ENCODE measurements around the gene THAP5. TPM values are rescaled to one million over a fixed set of nuclear protein-coding genes. Genes with fewer than 3 reads are reported as not detected.

THAP5 gene
- total RNA-seq, 1 donor from 2014 or later: 21.4 TPM

GRCh38 chr7:108613147-108613948, 43.8 kb upstream of the THAP5 start:
- H3K36me3 Mint-ChIP-seq (ENCODE audit: insufficient read depth): no peaks in the 10 kb centered on the region
- peak; percentile 86 for TF ChIP-seq CTCF (IDR thresholded peaks at IDR 0.05; ENCODE audit: unreplicated experiment)
- H3K9me3 Mint-ChIP-seq (ENCODE audit: low read depth): no peaks in the 10 kb centered on the region
- H3K27ac Mint-ChIP-seq: no peak overlapping the region
- no peak overlapping the region for H3K4me3 Mint-ChIP-seq (ENCODE audit: low read depth)
- DNase-seq (ENCODE audit: low spot score, unreplicated experiment): no peak
- H3K27me3 Mint-ChIP-seq: peaks cover 38% of the 10 kb centered on the region
- peaks cover 16% of the 10 kb centered on the region for H3K4me1 Mint-ChIP-seq (ENCODE audit: low read depth)

- peaks cover 56% of the 10 kb centered on the region for H3K27me3 Mint-ChIP-seq
- H3K4me1 Mint-ChIP-seq (ENCODE audit: low read depth): peaks cover 16% of the 10 kb centered on the region
- no peaks in the 10 kb centered on the region for H3K9me3 Mint-ChIP-seq (ENCODE audit: low read depth)
- H3K36me3 Mint-ChIP-seq (ENCODE audit: insufficient read depth): no peaks in the 10 kb centered on the region
- no peak for DNase-seq (ENCODE audit: low spot score, unreplicated experiment)
- no peak overlapping the region for H3K27ac Mint-ChIP-seq
- no peak overlapping the region for H3K4me3 Mint-ChIP-seq (ENCODE audit: low read depth)
- TF ChIP-seq CTCF (IDR thresholded peaks at IDR 0.05; ENCODE audit: unreplicated experiment): no peak
These were observed 41.8 kb upstream of the THAP5 start for GRCh38 chr7:108611268-108611667.

- no peak for TF ChIP-seq CTCF (IDR thresholded peaks at IDR 0.05; ENCODE audit: unreplicated experiment)
- peaks cover 72% of the 10 kb centered on the region for H3K27me3 Mint-ChIP-seq
- no peak for DNase-seq (ENCODE audit: low spot score, unreplicated experiment)
- H3K27ac Mint-ChIP-seq: no peak overlapping the region
- no peaks in the 10 kb centered on the region for H3K36me3 Mint-ChIP-seq (ENCODE audit: insufficient read depth)
- H3K4me1 Mint-ChIP-seq (ENCODE audit: low read depth): peaks cover 16% of the 10 kb centered on the region
- H3K4me3 Mint-ChIP-seq (ENCODE audit: low read depth): no peak overlapping the region
- no peaks in the 10 kb centered on the region for H3K9me3 Mint-ChIP-seq (ENCODE audit: low read depth)
These were observed 40.1 kb upstream of the THAP5 start for GRCh38 chr7:108609643-108610042.

- TF ChIP-seq CTCF (IDR thresholded peaks at IDR 0.05; ENCODE audit: unreplicated experiment): no peak
- Mint-ChIP-seq H3K9me3 (ENCODE audit: low read depth) (no peaks in the 10 kb centered on the region), H3K36me3 (ENCODE audit: insufficient read depth) (no peaks in the 10 kb centered on the region), H3K27me3 (peaks cover 80% of the 10 kb centered on the region), H3K4me1 (ENCODE audit: low read depth) (no peaks in the 10 kb centered on the region), H3K27ac (no peak overlapping the region), H3K4me3 (ENCODE audit: low read depth) (no peak overlapping the region)
- no peak for DNase-seq (ENCODE audit: low spot score, unreplicated experiment)
These were observed 36.2 kb upstream of the THAP5 start for GRCh38 chr7:108605559-108606201.

- H3K27ac Mint-ChIP-seq: no peak overlapping the region
- H3K4me3 Mint-ChIP-seq (ENCODE audit: low read depth): no peak overlapping the region
- no peak for TF ChIP-seq CTCF (IDR thresholded peaks at IDR 0.05; ENCODE audit: unreplicated experiment)
- H3K27me3 Mint-ChIP-seq: peaks cover 84% of the 10 kb centered on the region
- no peaks in the 10 kb centered on the region for H3K9me3 Mint-ChIP-seq (ENCODE audit: low read depth)
- peaks cover 4% of the 10 kb centered on the region for H3K4me1 Mint-ChIP-seq (ENCODE audit: low read depth)
- no peaks in the 10 kb centered on the region for H3K36me3 Mint-ChIP-seq (ENCODE audit: insufficient read depth)
- DNase-seq (ENCODE audit: low spot score, unreplicated experiment): no peak
These were observed 35.0 kb upstream of the THAP5 start for GRCh38 chr7:108604307-108605077.
